ENCODE data around the gene TXLNG.

GRCh38 chrX:16796298-16796697 lies 10.0 kb downstream of the TXLNG start:
- no peak for TF ChIP-seq CTCF (IDR thresholded peaks at IDR 0.05)
- no peak for TF ChIP-seq EZH2phosphoT487 (IDR thresholded peaks at IDR 0.05)
- no peak for TF ChIP-seq EZH2 (IDR thresholded peaks at IDR 0.05)
